ENCODE results near the gene AFAP1L1.

AFAP1L1 gene

DNA sequence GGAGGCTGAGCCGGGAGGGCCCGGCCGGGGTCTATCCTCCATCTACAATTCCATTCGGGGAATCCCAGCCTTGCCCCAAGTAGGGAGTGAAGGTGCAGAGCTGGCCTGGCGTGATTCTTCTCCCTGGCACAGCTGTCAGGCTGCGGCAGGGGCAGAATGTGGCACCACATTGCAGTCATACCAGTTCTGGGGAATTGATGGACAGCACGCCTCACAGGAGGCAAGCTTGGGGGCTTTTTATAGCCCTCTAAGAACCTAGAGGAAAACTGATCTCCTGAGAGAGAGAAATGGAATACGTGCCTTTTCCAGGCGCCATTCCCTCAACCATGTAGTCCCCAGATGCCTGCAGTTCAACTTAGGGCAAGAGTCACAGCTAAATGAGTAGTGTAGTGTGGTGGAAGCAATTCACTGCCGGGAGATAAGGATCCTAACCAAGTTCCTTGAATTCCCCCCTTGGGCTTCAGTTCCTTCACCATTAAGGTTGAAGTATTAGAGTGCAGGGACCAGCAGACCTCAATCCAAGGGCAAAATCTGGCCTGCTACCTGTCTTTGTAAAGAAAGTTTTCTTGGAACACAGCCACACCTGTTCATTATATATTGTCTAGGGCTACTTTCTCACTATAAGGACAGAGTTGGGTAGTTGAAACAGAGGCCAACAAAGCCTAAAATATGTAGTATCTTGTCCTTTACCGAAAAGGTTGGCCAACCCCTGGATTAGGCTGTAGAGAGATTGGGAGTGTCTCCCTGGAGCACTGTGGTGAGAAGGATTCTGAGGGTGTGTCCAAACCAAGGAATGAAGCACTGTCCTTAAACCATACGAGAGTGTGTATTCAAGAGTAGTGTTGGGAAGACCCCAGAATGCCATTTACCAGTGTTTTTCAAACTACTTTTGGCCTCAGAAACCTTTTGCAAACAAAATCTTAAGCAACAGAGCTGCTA lies 10.6 kb downstream of the AFAP1L1 start:
- no peak for TF ChIP-seq ZNF384 (IDR thresholded peaks at IDR 0.05)
- TF ChIP-seq TARDBP (IDR thresholded peaks at IDR 0.05): no peak
- TF ChIP-seq, protein P1, sequence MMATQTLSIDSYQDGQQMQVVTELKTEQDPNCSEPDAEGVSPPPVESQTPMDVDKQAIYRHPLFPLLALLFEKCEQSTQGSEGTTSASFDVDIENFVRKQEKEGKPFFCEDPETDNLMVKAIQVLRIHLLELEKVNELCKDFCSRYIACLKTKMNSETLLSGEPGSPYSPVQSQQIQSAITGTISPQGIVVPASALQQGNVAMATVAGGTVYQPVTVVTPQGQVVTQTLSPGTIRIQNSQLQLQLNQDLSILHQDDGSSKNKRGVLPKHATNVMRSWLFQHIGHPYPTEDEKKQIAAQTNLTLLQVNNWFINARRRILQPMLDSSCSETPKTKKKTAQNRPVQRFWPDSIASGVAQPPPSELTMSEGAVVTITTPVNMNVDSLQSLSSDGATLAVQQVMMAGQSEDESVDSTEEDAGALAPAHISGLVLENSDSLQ (IDR thresholded peaks at IDR 0.05): no peak
- no peak for TF ChIP-seq ELF4 (IDR thresholded peaks at IDR 0.05)
- no peak for TF ChIP-seq FOXM1 (IDR thresholded peaks at IDR 0.05; ENCODE audit: borderline replicate concordance)
- TF ChIP-seq CTBP1 (IDR thresholded peaks at IDR 0.05; ENCODE audit: borderline replicate concordance): no peak
- DNase-seq (ENCODE audit: extremely low spot score): no peak
- POLR2A ChIA-PET: no interaction called here
- CTCF ChIA-PET: interaction anchor here (0.6 kb wide), 1 partner anchor 13 kb away, joined by 3 read pairs; no protein-coding TSS in a partner anchor

DNA sequence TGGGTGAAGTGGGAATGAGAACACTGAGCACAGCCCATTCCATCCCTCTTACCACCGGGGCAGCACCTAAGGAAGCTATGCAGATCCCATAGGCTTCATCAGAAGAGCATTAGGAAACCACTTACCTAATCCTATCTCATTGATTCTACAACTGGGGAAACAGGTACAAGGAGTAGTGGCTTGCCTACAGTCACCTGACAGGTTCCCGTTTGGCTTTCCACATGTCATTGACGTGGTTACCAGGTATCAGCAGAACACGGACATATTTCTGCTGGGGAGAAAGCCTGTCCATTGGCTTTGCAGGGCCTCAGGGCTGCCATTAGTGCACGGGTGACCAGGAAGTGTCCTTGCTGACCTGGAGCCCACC lies 11.3 kb downstream of the AFAP1L1 start:
- no peak for TF ChIP-seq TARDBP (IDR thresholded peaks at IDR 0.05)
- no peak for TF ChIP-seq SP1 (IDR thresholded peaks at IDR 0.05)
- no peak for TF ChIP-seq FOXK2 (IDR thresholded peaks at IDR 0.05)
- no peak for TF ChIP-seq HDGF (IDR thresholded peaks at IDR 0.05; ENCODE audit: borderline replicate concordance)
- no peak for TF ChIP-seq CTBP1 (IDR thresholded peaks at IDR 0.05; ENCODE audit: borderline replicate concordance)
- no peak for TF ChIP-seq FOXM1 (IDR thresholded peaks at IDR 0.05; ENCODE audit: borderline replicate concordance)
- no peak for TF ChIP-seq BHLHE40 (IDR thresholded peaks at IDR 0.05; ENCODE audit: borderline replicate concordance)
- TF ChIP-seq NFRKB (IDR thresholded peaks at IDR 0.05): no peak
- no peak for TF ChIP-seq ARNT (IDR thresholded peaks at IDR 0.05)
- TF ChIP-seq ZNF384 (IDR thresholded peaks at IDR 0.05): no peak
- no peak for TF ChIP-seq FOXA1 (IDR thresholded peaks at IDR 0.05)
- TF ChIP-seq L3MBTL2 (conservative IDR thresholded peaks at IDR 0.05): no peak
- TF ChIP-seq SUZ12 (IDR thresholded peaks at IDR 0.05): no peak
- TF ChIP-seq ELF4 (IDR thresholded peaks at IDR 0.05): no peak
- TF ChIP-seq LEF1 (IDR thresholded peaks at IDR 0.05; ENCODE audit: borderline replicate concordance): no peak
- TF ChIP-seq, protein P1 (IDR thresholded peaks at IDR 0.05): no peak
- ChIA-PET CTCF (interaction anchor here (0.6 kb wide), 1 partner anchor 14 kb away, joined by 3 read pairs; no protein-coding TSS in a partner anchor), POLR2A (no interaction called here)
- no peak for DNase-seq (ENCODE audit: extremely low spot score)

DNA sequence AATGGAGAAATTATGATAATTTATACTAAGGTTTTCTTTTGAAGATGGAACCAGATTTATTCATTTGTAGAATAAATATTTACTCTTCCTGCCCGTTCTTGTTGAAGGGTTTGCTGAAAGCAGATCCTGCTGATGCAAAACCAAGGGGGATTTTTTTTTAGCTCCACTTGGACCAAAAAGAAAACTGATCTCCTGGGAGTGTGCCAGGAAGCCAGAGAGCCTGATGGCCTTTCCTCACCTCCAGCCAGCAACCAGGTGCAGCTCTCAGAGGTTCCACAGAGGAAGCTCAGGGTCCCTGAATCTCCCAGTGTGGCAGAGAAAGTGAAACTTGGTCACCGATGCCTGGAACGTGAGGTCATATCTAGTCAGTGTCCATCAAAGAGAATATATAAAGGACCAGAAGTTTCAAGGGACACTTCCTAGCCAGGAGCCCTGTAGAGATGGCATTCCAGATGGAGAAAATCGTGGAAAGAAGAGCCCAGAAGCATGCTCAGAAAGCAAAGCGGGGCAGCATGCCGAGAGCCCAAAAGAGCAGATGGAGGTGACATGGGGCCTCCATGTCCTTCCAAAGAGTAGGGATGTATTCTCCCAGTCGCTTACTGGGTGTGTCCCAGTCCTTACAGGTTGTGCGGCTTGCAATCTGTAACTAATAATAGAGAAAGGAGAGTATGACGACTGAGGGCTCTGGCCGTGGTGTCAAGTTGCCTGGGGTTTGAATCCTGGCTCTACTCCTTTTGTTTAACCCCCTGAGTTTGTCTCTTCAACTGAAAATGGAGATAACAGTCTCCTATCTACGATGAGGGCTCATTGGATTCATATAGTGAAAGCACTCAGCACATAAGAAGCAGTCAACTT lies 12.2 kb downstream of the AFAP1L1 start:
- CTCF ChIA-PET: no interaction called here
- POLR2A ChIA-PET: no interaction called here
- TF ChIP-seq L3MBTL2 (conservative IDR thresholded peaks at IDR 0.05) (no peak), CTBP1 (IDR thresholded peaks at IDR 0.05; ENCODE audit: borderline replicate concordance) (no peak)
- DNase-seq (ENCODE audit: extremely low spot score): no peak

DNA sequence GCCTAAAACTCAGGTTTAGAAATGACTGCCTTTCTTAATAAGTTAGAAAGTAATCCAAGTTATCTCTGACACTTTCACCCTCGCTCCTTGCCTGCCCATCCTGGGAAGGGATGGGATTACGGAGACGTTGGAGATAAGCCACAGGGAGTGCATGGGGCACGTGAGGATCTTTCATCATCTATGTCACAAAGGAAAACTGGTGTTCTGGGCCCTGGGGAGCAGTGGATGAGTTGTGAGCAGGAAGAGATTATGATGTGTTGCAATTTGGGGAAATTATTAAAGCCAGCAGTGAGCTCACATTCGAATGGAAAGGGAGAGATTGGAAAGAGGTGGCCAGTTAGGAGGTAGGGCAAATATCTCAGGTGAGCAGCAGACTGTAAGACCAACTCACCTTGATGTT lies 12.8 kb downstream of the AFAP1L1 start:
- TF ChIP-seq NFRKB (IDR thresholded peaks at IDR 0.05) (no peak), FOXK2 (IDR thresholded peaks at IDR 0.05) (no peak), ELF4 (IDR thresholded peaks at IDR 0.05) (no peak), SP1 (IDR thresholded peaks at IDR 0.05) (no peak), TARDBP (IDR thresholded peaks at IDR 0.05) (no peak), SUZ12 (IDR thresholded peaks at IDR 0.05) (no peak), ZNF384 (IDR thresholded peaks at IDR 0.05) (no peak)
- no peak for DNase-seq (ENCODE audit: extremely low spot score)
- ChIA-PET CTCF (no interaction called here), POLR2A (no interaction called here)

DNA sequence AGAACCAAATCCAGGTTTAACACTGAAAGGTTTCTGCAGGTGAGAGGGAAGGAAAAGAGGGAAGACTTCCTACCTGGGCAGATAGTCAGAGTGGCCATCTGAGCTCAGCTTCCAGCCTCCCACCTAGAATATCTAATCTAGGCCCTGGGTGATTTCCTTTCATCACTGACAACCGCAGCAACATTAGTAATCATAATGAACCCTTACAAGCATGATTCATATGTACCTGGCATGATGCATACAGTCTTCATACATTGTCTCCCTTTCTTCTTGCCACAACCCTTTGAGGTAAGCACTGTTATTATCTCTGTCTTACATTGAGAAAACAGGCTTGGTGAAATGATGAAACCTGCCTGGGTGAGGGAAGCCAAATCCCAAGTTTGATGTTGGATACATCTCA lies 13.5 kb downstream of the AFAP1L1 start:
- CTCF ChIA-PET: no interaction called here
- DNase-seq (ENCODE audit: extremely low spot score): no peak
- POLR2A ChIA-PET: no interaction called here
- TF ChIP-seq ZNF384 (IDR thresholded peaks at IDR 0.05) (no peak), HDGF (IDR thresholded peaks at IDR 0.05; ENCODE audit: borderline replicate concordance) (no peak), CTBP1 (IDR thresholded peaks at IDR 0.05; ENCODE audit: borderline replicate concordance) (no peak), LEF1 (IDR thresholded peaks at IDR 0.05; ENCODE audit: borderline replicate concordance) (no peak), TARDBP (IDR thresholded peaks at IDR 0.05) (no peak), BHLHE40 (IDR thresholded peaks at IDR 0.05; ENCODE audit: borderline replicate concordance) (no peak)

DNA sequence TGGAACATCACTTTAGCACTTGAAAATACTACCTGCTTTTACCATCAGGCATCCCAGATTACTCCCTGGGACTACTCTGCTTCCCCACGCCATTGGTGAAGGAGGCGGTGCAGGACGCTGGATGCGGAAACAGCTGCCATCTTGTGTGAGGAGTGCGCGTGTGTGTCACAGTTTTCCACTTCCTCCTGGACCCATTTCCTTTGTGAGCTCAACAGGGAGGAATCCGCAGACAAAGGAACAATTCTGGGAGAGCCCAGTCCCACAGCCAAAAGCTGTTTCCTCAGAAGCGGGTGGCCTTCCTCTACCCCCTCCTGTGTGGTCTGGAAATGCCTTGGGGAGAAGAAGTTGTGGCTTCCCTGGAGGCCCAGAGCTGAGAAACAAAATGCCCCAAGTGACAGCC lies 16.8 kb downstream of the AFAP1L1 start:
- POLR2A ChIA-PET: interaction anchor here (1.7 kb wide), 1 partner anchor 57 kb away, joined by 5 read pairs; the partner anchor contains the start of gene GRPEL2
- TF ChIP-seq FOXK2 (IDR thresholded peaks at IDR 0.05) (no peak), CTBP1 (IDR thresholded peaks at IDR 0.05; ENCODE audit: borderline replicate concordance) (no peak), HDGF (IDR thresholded peaks at IDR 0.05; ENCODE audit: borderline replicate concordance) (no peak), FOXA1 (IDR thresholded peaks at IDR 0.05) (no peak), ZNF384 (IDR thresholded peaks at IDR 0.05) (no peak), ARNT (IDR thresholded peaks at IDR 0.05) (no peak), L3MBTL2 (conservative IDR thresholded peaks at IDR 0.05) (no peak), SP1 (IDR thresholded peaks at IDR 0.05) (no peak), SUZ12 (IDR thresholded peaks at IDR 0.05) (no peak), BHLHE40 (IDR thresholded peaks at IDR 0.05; ENCODE audit: borderline replicate concordance) (no peak), LEF1 (IDR thresholded peaks at IDR 0.05; ENCODE audit: borderline replicate concordance) (no peak), ELF4 (IDR thresholded peaks at IDR 0.05) (no peak)
- no peak for DNase-seq (ENCODE audit: extremely low spot score)
- CTCF ChIA-PET: no interaction called here
